ENCODE measurements around the gene CARS1. TPM values are rescaled to one million over a fixed set of nuclear protein-coding genes. Genes with fewer than 3 reads are reported as not detected.

CARS1 gene
- total RNA-seq, 1 donor from 2014 or later = 47.6 TPM

DNA sequence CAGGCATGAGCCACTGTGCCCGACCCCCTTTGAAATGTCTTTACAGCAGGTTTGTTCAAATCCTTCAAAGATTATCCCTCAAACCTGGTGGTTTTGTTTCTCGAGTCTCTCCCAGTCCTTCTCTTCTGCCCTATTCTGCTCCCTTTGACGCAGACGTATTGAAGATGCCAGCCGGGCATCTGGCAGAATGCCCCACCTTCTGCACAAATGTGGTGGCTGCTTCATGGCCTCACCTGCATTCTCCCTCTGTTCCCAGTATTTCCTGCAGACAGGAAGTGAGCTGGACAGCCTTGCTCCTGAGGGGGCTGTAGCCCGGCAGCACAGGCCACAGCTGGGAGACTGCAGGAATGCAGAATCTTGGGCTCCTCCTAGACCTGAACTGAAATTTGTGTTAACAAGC is 60.2 kb downstream of the CARS1 start:
- TF ChIP-seq, protein P1, sequence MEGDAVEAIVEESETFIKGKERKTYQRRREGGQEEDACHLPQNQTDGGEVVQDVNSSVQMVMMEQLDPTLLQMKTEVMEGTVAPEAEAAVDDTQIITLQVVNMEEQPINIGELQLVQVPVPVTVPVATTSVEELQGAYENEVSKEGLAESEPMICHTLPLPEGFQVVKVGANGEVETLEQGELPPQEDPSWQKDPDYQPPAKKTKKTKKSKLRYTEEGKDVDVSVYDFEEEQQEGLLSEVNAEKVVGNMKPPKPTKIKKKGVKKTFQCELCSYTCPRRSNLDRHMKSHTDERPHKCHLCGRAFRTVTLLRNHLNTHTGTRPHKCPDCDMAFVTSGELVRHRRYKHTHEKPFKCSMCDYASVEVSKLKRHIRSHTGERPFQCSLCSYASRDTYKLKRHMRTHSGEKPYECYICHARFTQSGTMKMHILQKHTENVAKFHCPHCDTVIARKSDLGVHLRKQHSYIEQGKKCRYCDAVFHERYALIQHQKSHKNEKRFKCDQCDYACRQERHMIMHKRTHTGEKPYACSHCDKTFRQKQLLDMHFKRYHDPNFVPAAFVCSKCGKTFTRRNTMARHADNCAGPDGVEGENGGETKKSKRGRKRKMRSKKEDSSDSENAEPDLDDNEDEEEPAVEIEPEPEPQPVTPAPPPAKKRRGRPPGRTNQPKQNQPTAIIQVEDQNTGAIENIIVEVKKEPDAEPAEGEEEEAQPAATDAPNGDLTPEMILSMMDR (IDR thresholded peaks at IDR 0.05; ENCODE audit: unreplicated experiment) = no peak
- no peaks in the 10 kb centered on the region for H3K9me3 Mint-ChIP-seq (ENCODE audit: unreplicated experiment)
- H3K36me3 Mint-ChIP-seq (ENCODE audit: low read depth, unreplicated experiment) = peaks cover 16% of the 10 kb centered on the region
- no peak overlapping the region for H3K27ac Mint-ChIP-seq (ENCODE audit: unreplicated experiment)
- H3K27me3 Mint-ChIP-seq (ENCODE audit: unreplicated experiment) = peaks cover 6% of the 10 kb centered on the region
- peaks cover 6% of the 10 kb centered on the region for H3K4me1 Mint-ChIP-seq (ENCODE audit: unreplicated experiment)
- H3K4me3 Mint-ChIP-seq (ENCODE audit: unreplicated experiment) = no peak overlapping the region
- no peak for DNase-seq (ENCODE audit: low spot score)

- TF ChIP-seq, protein P1 (IDR thresholded peaks at IDR 0.05; ENCODE audit: unreplicated experiment) = no peak
- Mint-ChIP-seq H3K4me3 (ENCODE audit: unreplicated experiment) (peak overlapping the region; percentile 12), H3K27me3 (ENCODE audit: unreplicated experiment) (peaks cover 6% of the 10 kb centered on the region), H3K36me3 (ENCODE audit: low read depth, unreplicated experiment) (peaks cover 10% of the 10 kb centered on the region), H3K4me1 (ENCODE audit: unreplicated experiment) (peaks cover 12% of the 10 kb centered on the region), H3K27ac (ENCODE audit: unreplicated experiment) (no peak overlapping the region), H3K9me3 (ENCODE audit: unreplicated experiment) (no peaks in the 10 kb centered on the region)
- DNase-seq (ENCODE audit: low spot score) = no peak
Measured at GRCh38 chr11:2995893-2996554, 61.2 kb downstream of the CARS1 start.

GRCh38 chr11:2995031-2995561 is 62.1 kb downstream of the CARS1 start:
- Mint-ChIP-seq H3K4me1 (ENCODE audit: unreplicated experiment) (peaks cover 20% of the 10 kb centered on the region), H3K36me3 (ENCODE audit: low read depth, unreplicated experiment) (peaks cover 3% of the 10 kb centered on the region), H3K9me3 (ENCODE audit: unreplicated experiment) (no peaks in the 10 kb centered on the region), H3K27ac (ENCODE audit: unreplicated experiment) (no peak overlapping the region), H3K27me3 (ENCODE audit: unreplicated experiment) (peaks cover 6% of the 10 kb centered on the region), H3K4me3 (ENCODE audit: unreplicated experiment) (no peak overlapping the region)
- TF ChIP-seq, protein P1 (IDR thresholded peaks at IDR 0.05; ENCODE audit: unreplicated experiment) = no peak
- no peak for DNase-seq (ENCODE audit: low spot score)

DNA sequence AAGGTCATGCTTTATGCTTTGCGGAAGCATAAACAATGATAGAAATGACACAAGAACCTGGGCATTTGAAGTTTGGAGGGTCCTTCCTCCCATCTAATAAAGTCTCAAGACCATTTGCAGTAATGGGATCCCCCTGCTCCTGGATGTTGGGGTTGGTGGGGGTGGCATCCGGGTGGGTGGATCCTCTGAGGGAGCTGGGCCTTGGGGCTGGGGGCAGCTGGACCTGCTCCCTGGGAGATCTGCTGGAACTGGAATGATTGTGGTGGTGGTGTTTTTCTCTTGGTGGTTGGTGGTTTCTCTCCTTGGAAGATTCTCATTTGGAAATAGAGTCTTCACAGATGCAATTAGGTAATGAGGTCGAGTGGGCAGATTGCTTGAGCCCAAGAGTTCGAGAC is 62.9 kb downstream of the CARS1 start:
- no peak for DNase-seq (ENCODE audit: low spot score)
- peaks cover 3% of the 10 kb centered on the region for H3K36me3 Mint-ChIP-seq (ENCODE audit: low read depth, unreplicated experiment)
- no peak overlapping the region for H3K27ac Mint-ChIP-seq (ENCODE audit: unreplicated experiment)
- H3K9me3 Mint-ChIP-seq (ENCODE audit: unreplicated experiment) = no peaks in the 10 kb centered on the region
- peaks cover 6% of the 10 kb centered on the region for H3K27me3 Mint-ChIP-seq (ENCODE audit: unreplicated experiment)
- H3K4me1 Mint-ChIP-seq (ENCODE audit: unreplicated experiment) = peaks cover 27% of the 10 kb centered on the region
- H3K4me3 Mint-ChIP-seq (ENCODE audit: unreplicated experiment) = peak overlapping the region; percentile 34
- TF ChIP-seq, protein P1 (IDR thresholded peaks at IDR 0.05; ENCODE audit: unreplicated experiment) = no peak

GRCh38 chr11:2992997-2993325 is 64.3 kb downstream of the CARS1 start:
- TF ChIP-seq, protein P1 (IDR thresholded peaks at IDR 0.05; ENCODE audit: unreplicated experiment) = no peak
- peak overlapping the region; percentile 98 for H3K4me3 Mint-ChIP-seq (ENCODE audit: unreplicated experiment)
- H3K27ac Mint-ChIP-seq (ENCODE audit: unreplicated experiment) = no peak overlapping the region
- H3K9me3 Mint-ChIP-seq (ENCODE audit: unreplicated experiment) = no peaks in the 10 kb centered on the region
- peaks cover 39% of the 10 kb centered on the region for H3K4me1 Mint-ChIP-seq (ENCODE audit: unreplicated experiment)
- peaks cover 6% of the 10 kb centered on the region for H3K27me3 Mint-ChIP-seq (ENCODE audit: unreplicated experiment)
- no peak for DNase-seq (ENCODE audit: low spot score)
- peaks cover 7% of the 10 kb centered on the region for H3K36me3 Mint-ChIP-seq (ENCODE audit: low read depth, unreplicated experiment)
